ENCODE measurements around the gene CIDEC. TPM values are rescaled to one million over a fixed set of nuclear protein-coding genes. Genes with fewer than 3 reads are reported as not detected.
A peak's percentile ranks its signal among the peaks of the same experiment; 100 is the strongest.

The CIDEC gene
- total and polyA plus RNA-seq, 2 of the 13 experiments (the other 11 are each of a cell fraction or from before 2014, with no cell fraction given): 2.5 to 10.4 TPM

GRCh38 chr3:9878700-9879099, 1.4 kb downstream of the CIDEC start (continued):
- no peak for TF ChIP-seq RFX5 (IDR thresholded peaks at IDR 0.05; ENCODE audit: low read depth, low read length)
- no peak for TF ChIP-seq ZFP41 (CRISPR knock-in tag; IDR thresholded peaks at IDR 0.05; ENCODE audit: borderline replicate concordance)
- no peak for TF ChIP-seq CSRNP1 (CRISPR knock-in tag; IDR thresholded peaks at IDR 0.05)
- no peak for TF ChIP-seq LCORL (IDR thresholded peaks at IDR 0.05)
- TF ChIP-seq LCORL (CRISPR knock-in tag; IDR thresholded peaks at IDR 0.05): peak; percentile 75
- TF ChIP-seq GLI4 (CRISPR knock-in tag; IDR thresholded peaks at IDR 0.05; ENCODE audit: borderline replicate concordance): no peak
- no peak for TF ChIP-seq NCOR1 (IDR thresholded peaks at IDR 0.05; ENCODE audit: borderline replicate concordance, low read length)
- no peak for TF ChIP-seq ZNF776 (CRISPR knock-in tag; IDR thresholded peaks at IDR 0.05)
- no peak for TF ChIP-seq NFE2L1 (CRISPR knock-in tag; IDR thresholded peaks at IDR 0.05; ENCODE audit: borderline replicate concordance)
- no peak for TF ChIP-seq TOE1 (CRISPR knock-in tag; IDR thresholded peaks at IDR 0.05)
- no peak for TF ChIP-seq NONO (IDR thresholded peaks at IDR 0.05)
- TF ChIP-seq NONO (CRISPR knock-in tag; conservative IDR thresholded peaks at IDR 0.05): no peak
- TF ChIP-seq MATR3 (CRISPR knock-in tag; IDR thresholded peaks at IDR 0.05): no peak
- no peak for TF ChIP-seq ZNF232 (CRISPR knock-in tag; IDR thresholded peaks at IDR 0.05; ENCODE audit: borderline replicate concordance)
- TF ChIP-seq SIN3A (IDR thresholded peaks at IDR 0.05; ENCODE audit: borderline replicate concordance, low read depth, low read length): no peak
- TF ChIP-seq ZNF766 (CRISPR knock-in tag; IDR thresholded peaks at IDR 0.05; ENCODE audit: borderline replicate concordance): no peak
- no peak for TF ChIP-seq NFRKB (IDR thresholded peaks at IDR 0.05)
- TF ChIP-seq ZNF678 (CRISPR knock-in tag; IDR thresholded peaks at IDR 0.05): no peak
- no peak for TF ChIP-seq KLF11 (CRISPR knock-in tag; IDR thresholded peaks at IDR 0.05)
- no peak for TF ChIP-seq TFAP4 (IDR thresholded peaks at IDR 0.05; ENCODE audit: borderline replicate concordance, low read depth)
- TF ChIP-seq ZMYM4 (CRISPR knock-in tag; IDR thresholded peaks at IDR 0.05): 0 out of 2 replicates have a peak, but pooled peaks have one; percentile 35
- no peak for TF ChIP-seq TRIM22 (IDR thresholded peaks at IDR 0.05)
- TF ChIP-seq HNF4A (CRISPR knock-in tag; IDR thresholded peaks at IDR 0.05): peak; percentile 89
- no peak for TF ChIP-seq PAF1 (CRISPR knock-in tag; IDR thresholded peaks at IDR 0.05)
- no peak for TF ChIP-seq SNAPC5 (CRISPR knock-in tag; IDR thresholded peaks at IDR 0.05; ENCODE audit: borderline replicate concordance)
- TF ChIP-seq SCMH1 (CRISPR knock-in tag; IDR thresholded peaks at IDR 0.05; ENCODE audit: borderline replicate concordance): no peak
- TF ChIP-seq ATF5 (CRISPR knock-in tag; IDR thresholded peaks at IDR 0.05; ENCODE audit: low read depth): no peak

Measured in HepG2 (cell line).